ENCODE measurements around the gene KRTAP10-2.

- TF ChIP-seq EZH2phosphoT487 (IDR thresholded peaks at IDR 0.05; ENCODE audit: insufficient read depth, low read depth) (no peak), EZH2 (IDR thresholded peaks at IDR 0.05; ENCODE audit: insufficient read depth, poor library complexity, severe bottlenecking) (no peak)
Measured at GRCh38 chr21:44522753-44523204, 28.5 kb downstream of the KRTAP10-2 start.

Data from GM23248 (cell line).